ENCODE measurements around the gene TBC1D2.

The TBC1D2 gene

GRCh38 chr9:98171176-98171925, 84.1 kb downstream of the TBC1D2 start:
- DNase-seq (ENCODE audit: low read depth), result peak; percentile 85

- peak; percentile 77 for DNase-seq (ENCODE audit: low read depth)
These were observed 86.4 kb downstream of the TBC1D2 start for GRCh38 chr9:98168941-98169488.

- no peak for DNase-seq (ENCODE audit: low read depth)
These were observed 87.2 kb downstream of the TBC1D2 start for GRCh38 chr9:98168153-98168780.

GRCh38 chr9:98164912-98165311, 90.5 kb downstream of the TBC1D2 start:
- peak; percentile 28 for DNase-seq (ENCODE audit: low read depth)

- DNase-seq (ENCODE audit: low read depth), result no peak
These were observed 92.8 kb downstream of the TBC1D2 start for GRCh38 chr9:98162613-98163012.

GRCh38 chr9:98161851-98162250, 93.6 kb downstream of the TBC1D2 start:
- no peak for DNase-seq (ENCODE audit: low read depth)

GRCh38 chr9:98159790-98160189, 95.7 kb downstream of the TBC1D2 start:
- DNase-seq (ENCODE audit: low read depth), result no peak

- no peak for DNase-seq (ENCODE audit: low read depth)
These were observed 96.1 kb downstream of the TBC1D2 start for GRCh38 chr9:98159301-98159700.

GRCh38 chr9:98158071-98158831, 97.2 kb downstream of the TBC1D2 start:
- DNase-seq (ENCODE audit: low read depth), result no peak

- DNase-seq (ENCODE audit: low read depth), result no peak
These were observed 98.1 kb downstream of the TBC1D2 start for GRCh38 chr9:98157372-98157771.

- peak; percentile 31 for DNase-seq (ENCODE audit: low read depth)
These were observed 100.8 kb downstream of the TBC1D2 start for GRCh38 chr9:98154678-98155077.

- no peak for DNase-seq (ENCODE audit: low read depth)
These were observed 102.9 kb downstream of the TBC1D2 start for GRCh38 chr9:98152526-98152925.

- no peak for DNase-seq (ENCODE audit: low read depth)
These were observed 104.7 kb downstream of the TBC1D2 start for GRCh38 chr9:98150721-98151120.

- DNase-seq (ENCODE audit: low read depth), result peak; percentile 40
These were observed 105.3 kb downstream of the TBC1D2 start for GRCh38 chr9:98150164-98150563.

- no peak for DNase-seq (ENCODE audit: low read depth)
These were observed 106.0 kb downstream of the TBC1D2 start for GRCh38 chr9:98149422-98149821.
